ENCODE measurements around the gene STAB2. TPM values are rescaled to one million over a fixed set of nuclear protein-coding genes. Genes with fewer than 3 reads are reported as not detected.
A peak's percentile ranks its signal among the peaks of the same experiment; 100 is the strongest.

The STAB2 gene
- total and polyA plus RNA-seq, 2 of the 8 experiments (the other 6 are each of a cell fraction or from before 2014, with no cell fraction given), result not detected

- Histone ChIP-seq H3K23ac (ENCODE audit: insufficient read length) (no peak overlapping the region), H2BK20ac (ENCODE audit: low read length) (no peak overlapping the region), H3K27ac (ENCODE audit: low read depth, low read length) (no peak overlapping the region), H3K18ac (ENCODE audit: extremely low read depth, low read length) (no peak overlapping the region), H3K79me2 (ENCODE audit: control insufficient read depth in 1 of 2, insufficient read depth in 2 of 2, low read length in 2 of 2) (no peaks in the 10 kb centered on the region), H2AK5ac (ENCODE audit: low read depth, low read length) (no peak overlapping the region), H2BK12ac (ENCODE audit: low read depth, low read length) (no peak overlapping the region), H3K27me3 (replicated peaks in 1 of 4; ENCODE audit: control insufficient read depth in 3 of 4, extremely low read depth in 1 of 4, insufficient read depth in 3 of 4, low read length in 3 of 4) (peaks cover 0 to 1% (median 0%) of the 10 kb centered on the region in 4 experiments; a peak in 1 of 7 replicates), H3K4me1 (replicated peaks in 1 of 4; ENCODE audit: control insufficient read depth in 3 of 4, insufficient read depth in 4 of 4, low read length in 3 of 4) (no peaks in the 10 kb centered on the region), H3K36me3 (ENCODE audit: control insufficient read depth in 2 of 4, insufficient read depth in 4 of 4, low read length in 3 of 4) (no peaks in the 10 kb centered on the region), H3K23me2 (ENCODE audit: low read depth, low read length) (no peaks in the 10 kb centered on the region), H2BK120ac (replicated peaks; ENCODE audit: low read depth, low read length) (no peak overlapping the region), H2AFZ (ENCODE audit: low read length) (no peak overlapping the region), H3K56ac (replicated peaks; ENCODE audit: insufficient read length, low read depth, low read length) (no peak overlapping the region), H4K20me1 (replicated peaks in 1 of 2; ENCODE audit: control insufficient read depth in 1 of 2, insufficient read depth in 2 of 2, low read length in 2 of 2) (no peaks in the 10 kb centered on the region), H2BK5ac (ENCODE audit: low read depth, low read length) (no peak overlapping the region), H3K79me1 (ENCODE audit: low read depth, low read length) (no peaks in the 10 kb centered on the region), H3K4ac (replicated peaks; ENCODE audit: insufficient read length, low read depth, low read length) (no peak overlapping the region), H4K91ac (replicated peaks; ENCODE audit: insufficient read length, low read length) (no peak overlapping the region), H2BK15ac (ENCODE audit: low read length) (no peak overlapping the region), H3K4me3 (ENCODE audit: extremely low read depth in 1 of 4, insufficient read depth in 2 of 4, low read depth in 3 of 4, low read length in 4 of 4) (no peak overlapping the region), H3K9ac (replicated peaks in 1 of 4; ENCODE audit: extremely low read depth in 1 of 4, low read depth in 3 of 4, low read length in 3 of 4) (no peak overlapping the region), H4K5ac (ENCODE audit: insufficient read length, low read depth, low read length) (no peak overlapping the region), H3K9me3 (ENCODE audit: insufficient read depth in 2 of 2, low read depth in 1 of 2, low read length in 1 of 2) (no peaks in the 10 kb centered on the region), H3K14ac (ENCODE audit: insufficient read length) (no peak overlapping the region), H3K4me2 (ENCODE audit: insufficient read depth in 1 of 2, low read depth in 2 of 2, low read length in 2 of 2) (no peak overlapping the region), H4K8ac (ENCODE audit: extremely low read depth, insufficient read depth, low read length) (no peak overlapping the region)
- TF ChIP-seq RAD21 (IDR thresholded peaks at IDR 0.05 in 1 of 2, conservative IDR thresholded peaks at IDR 0.05 in 1 of 2; ENCODE audit: low read depth in 2 of 2, low read length in 2 of 2) (peak; percentile 54 to 65), JUN (IDR thresholded peaks at IDR 0.05; ENCODE audit: low read depth, low read length) (no peak), CTCF (IDR thresholded peaks at IDR 0.05; ENCODE audit: control extremely low read depth in 1 of 3, insufficient read depth in 1 of 3, low read depth in 1 of 3, low read length in 3 of 3) (peak in 2 of 3 experiments; percentile 17 to 34; a peak in 3 of 4 replicates)
- FAIRE-seq, result peak; percentile 24
- POLR2A ChIA-PET (ENCODE audit: partially characterized antibody), result no interaction called here
- CTCF ChIA-PET (ENCODE audit: partially characterized antibody), result interaction anchor here (0.5 to 7.0 kb wide), 68 partner anchors 9 to 1590 kb away, joined by 3 to 85 read pairs (median 4); partner anchors contain the start of gene STAB2
- 76% methylated on average over 6 of the region's 6 CpGs; no CpG with 5 or more reads in 1 of the 2 experiments for WGBS, 2 experiments (ENCODE audit: extremely low coverage in 1 of 2, insufficient coverage in 1 of 2, insufficient read length in 1 of 2, insufficient replicate concordance in 2 of 2, low coverage in 1 of 2, low lambda C conversion rate in 2 of 2, missing lambda C conversion rate in 1 of 2)
- DNase-seq (ENCODE audit: low read depth in 1 of 2, low spot score in 2 of 2), result no peak
Observed at GRCh38 chr12:103547929-103548328, 39.1 kb upstream of the STAB2 start.
